T-helper 1 cell treated with Interleukin-12 subunit alpha and Interleukin-12 subunit beta and Interleukin-4 antibody, amounts not matched to agents 30 ng/mL and 1 ng/mL, for 36 hours (primary cell): ENCODE data around the gene HCN3. TPM values are rescaled to one million over a fixed set of nuclear protein-coding genes. Genes with fewer than 3 reads are reported as not detected.
"Not testable (repeated sequence)": the region's sequence is repeated elsewhere in the genome, so short reads cannot be mapped to it uniquely, and the experiment has no call there.

Experiments used
- intact Hi-C: fragments of 100-400 bp; cut with micrococcal nuclease; formaldehyde crosslinking; loops from one replicate; pipeline ENCODE4 v1.15.1; 2024
- total RNA-seq: library from RNA; stranded (reverse); gene quantifications from 2 replicates; pipeline ENCODE4 v1.2.3, GENCODE V29; 2022

HCN3 gene
- total RNA-seq = 2.3 and 2.5 TPM in 2 replicates

- intact Hi-C loops = loop anchor here (1.0 to 10.0 kb wide), 5 partner anchors 15 to 778 kb away; partner anchors contain the start of genes ASH1L, FDPS, LAMTOR2 and SCAMP3
These were observed at the start of gene HCN3 for GRCh38 chr1:155277070-155277901. Gene HCN3, plus strand, starts transcription at chr1:155277463. Its CDS starts 128 bp downstream, at chr1:155277591.

- intact Hi-C loops = loop anchor here (5.0 kb wide), 1 partner anchor 141 kb away; no protein-coding TSS in a partner anchor
These were observed 49.2 kb upstream of the HCN3 start for GRCh38 chr1:155228096-155228427.

- intact Hi-C loops = not testable (repeated sequence)
These were observed 46.0 kb upstream of the HCN3 start for GRCh38 chr1:155231302-155231701.

- intact Hi-C loops = not testable (repeated sequence)
These were observed 45.0 kb upstream of the HCN3 start for GRCh38 chr1:155232001-155232978.

GRCh38 chr1:155233502-155233901, 43.8 kb upstream of the HCN3 start:
- intact Hi-C loops = not testable (repeated sequence)

GRCh38 chr1:155235375-155235774, 41.9 kb upstream of the HCN3 start:
- intact Hi-C loops = not testable (repeated sequence)

GRCh38 chr1:155236451-155236850, 40.8 kb upstream of the HCN3 start:
- intact Hi-C loops = no loop called here

- intact Hi-C loops = loop anchor here (1.0 to 5.0 kb wide), 5 partner anchors 14 to 811 kb away; partner anchors contain the start of genes ENTREP3, LAMTOR2 and UBQLN4
These were observed 36.1 kb upstream of the HCN3 start for GRCh38 chr1:155241069-155241679.

GRCh38 chr1:155241841-155242264, 35.4 kb upstream of the HCN3 start:
- intact Hi-C loops = loop anchor here (1.0 to 5.0 kb wide), 5 partner anchors 13 to 810 kb away; partner anchors contain the start of genes ENTREP3, LAMTOR2 and UBQLN4

- intact Hi-C loops = loop anchor here (5.0 kb wide), 1 partner anchor 809 kb away; the partner anchor contains the start of genes LAMTOR2 and UBQLN4
These were observed 34.4 kb upstream of the HCN3 start for GRCh38 chr1:155242805-155243358.

- intact Hi-C loops = loop anchor here (1.0 to 5.0 kb wide), 6 partner anchors 18 to 808 kb away; partner anchors contain the start of genes CLK2, LAMTOR2, SCAMP3 and UBQLN4
These were observed 32.7 kb upstream of the HCN3 start for GRCh38 chr1:155244368-155245162.

GRCh38 chr1:155245163-155245524, 32.1 kb upstream of the HCN3 start:
- intact Hi-C loops = no loop called here

GRCh38 chr1:155246796-155247195, 30.5 kb upstream of the HCN3 start:
- intact Hi-C loops = not testable (repeated sequence)

- intact Hi-C loops = no loop called here
These were observed 29.4 kb upstream of the HCN3 start for GRCh38 chr1:155247667-155248553.

- intact Hi-C loops = loop anchor here (1.0 kb wide), 5 partner anchors 58 to 495 kb away; partner anchors contain the start of gene FDPS
These were observed 27.0 kb upstream of the HCN3 start for GRCh38 chr1:155250246-155250632.

GRCh38 chr1:155250633-155251449, 26.4 kb upstream of the HCN3 start:
- intact Hi-C loops = loop anchor here (1.0 kb wide), 5 partner anchors 57 to 494 kb away; partner anchors contain the start of gene FDPS

- intact Hi-C loops = no loop called here
These were observed 25.7 kb upstream of the HCN3 start for GRCh38 chr1:155251566-155251965.

- intact Hi-C loops = no loop called here
These were observed 24.1 kb upstream of the HCN3 start for GRCh38 chr1:155253208-155253607.
